Middle frontal gyrus (tissue), 1 donor: ENCODE results near the gene PTPRT.

ENCODE experiments used
- DNase-seq: peaks from one replicate; pipeline ENCODE4 v3.0.0-alpha.2; 2015; ENCODE audit warnings: low spot score; ENCODE audit errors: extremely low spot score

PTPRT gene

DNA sequence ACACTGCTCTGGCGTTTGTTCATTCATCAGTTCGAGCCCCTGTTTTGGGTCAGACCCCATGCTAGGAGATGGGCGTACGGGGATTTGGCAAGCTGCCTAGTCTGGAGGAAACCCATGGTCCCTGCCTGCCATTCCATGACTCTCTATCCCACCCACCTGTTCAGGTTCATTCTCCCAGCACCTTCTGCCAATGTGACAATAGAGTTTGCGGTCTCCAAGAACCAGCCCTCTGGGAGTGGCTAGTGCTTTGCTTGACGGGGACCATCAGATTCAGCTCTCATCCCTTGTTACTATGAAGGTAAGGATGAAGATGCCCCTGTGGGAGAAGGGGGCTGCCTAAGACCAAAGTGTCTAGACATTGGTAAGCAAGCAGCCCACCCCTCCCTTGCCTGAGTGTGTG, 345.0 kb downstream of the PTPRT start:
- DNase-seq = no peak

DNA sequence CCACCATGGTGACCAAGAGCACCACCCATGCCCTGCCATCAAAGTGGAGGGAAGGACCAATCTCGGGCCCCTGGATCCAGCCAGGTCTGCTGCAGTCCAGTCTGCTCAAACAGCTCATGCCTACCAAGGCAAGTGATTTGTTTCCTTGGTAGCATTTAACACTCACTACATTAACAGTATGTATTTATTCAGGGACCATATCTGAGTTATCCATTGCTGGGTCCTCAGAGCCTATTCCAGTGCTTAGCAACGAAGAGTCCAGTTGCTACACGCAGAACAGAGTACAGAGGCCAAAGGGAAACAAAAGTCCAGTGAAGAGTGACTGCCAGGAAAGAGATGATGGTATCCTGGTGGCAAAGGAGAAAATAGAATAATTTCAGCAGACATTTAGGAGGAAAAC, 352.2 kb downstream of the PTPRT start:
- no peak for DNase-seq

DNA sequence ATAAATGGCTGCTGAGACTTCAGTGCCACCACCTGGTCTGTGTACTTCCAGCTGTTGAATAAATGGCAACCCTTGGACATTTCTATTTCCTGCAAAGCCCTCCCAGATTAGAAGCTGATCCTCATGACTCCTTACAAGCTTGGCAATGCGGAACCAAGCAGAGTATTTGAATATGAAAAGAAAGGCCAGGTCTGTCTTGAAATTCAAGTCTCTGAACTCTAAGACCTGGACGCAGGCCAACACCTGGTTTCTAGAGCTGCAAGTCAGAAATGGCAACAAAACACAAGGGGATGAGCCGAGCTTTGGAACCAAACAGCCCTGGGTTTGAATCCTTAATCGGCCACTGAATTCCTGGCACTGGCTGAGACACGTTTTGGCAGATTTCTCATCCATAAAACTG, 353.4 kb downstream of the PTPRT start:
- no peak for DNase-seq

DNA sequence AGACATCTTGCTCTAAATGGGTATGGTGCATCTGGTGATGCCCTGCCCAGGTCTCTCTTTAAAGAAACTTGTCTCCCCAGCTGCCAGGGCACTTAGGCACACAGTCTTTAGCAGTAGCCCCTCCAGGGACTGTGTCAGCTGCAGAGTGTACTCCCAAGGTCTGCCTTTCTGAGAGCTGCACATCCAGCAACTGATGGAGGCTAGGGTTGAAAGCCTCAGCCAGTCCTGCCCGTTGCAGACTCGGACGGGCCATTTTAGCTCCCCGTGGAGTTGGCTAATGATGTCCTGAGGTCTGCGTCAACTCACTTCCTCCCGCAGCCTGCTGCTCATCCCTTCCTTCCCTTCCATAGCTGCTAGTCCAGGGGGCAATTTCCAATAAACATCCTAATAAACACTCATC, 381.8 kb downstream of the PTPRT start:
- DNase-seq = no peak

DNA sequence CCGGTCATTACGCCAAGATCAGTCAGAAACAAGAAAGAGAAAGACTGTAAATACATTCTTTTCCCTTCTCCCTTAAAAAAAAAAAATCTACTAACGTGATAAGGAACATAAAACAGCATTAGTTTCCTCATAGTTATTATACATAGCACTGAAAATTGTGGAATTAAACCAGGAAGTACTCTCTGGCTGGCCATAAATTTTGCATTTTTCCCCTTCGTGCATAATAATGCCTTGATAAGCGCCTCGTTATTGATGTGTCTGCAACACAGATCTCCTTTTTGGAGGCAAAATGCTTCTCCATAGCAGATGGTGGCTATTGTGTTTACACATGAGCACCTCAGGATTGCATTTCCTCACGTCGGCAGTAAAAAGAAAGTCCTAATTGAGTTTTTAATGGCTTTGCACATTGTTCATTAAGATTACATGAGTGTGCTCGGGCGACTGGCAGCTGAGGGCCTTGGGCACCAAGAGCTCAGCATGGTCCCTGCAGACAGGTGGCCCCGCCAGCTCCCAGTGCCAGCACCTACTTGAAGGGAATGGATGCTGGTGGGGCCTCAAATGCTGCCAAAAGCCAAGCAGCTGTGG, 394.5 kb downstream of the PTPRT start:
- DNase-seq = no peak

DNA sequence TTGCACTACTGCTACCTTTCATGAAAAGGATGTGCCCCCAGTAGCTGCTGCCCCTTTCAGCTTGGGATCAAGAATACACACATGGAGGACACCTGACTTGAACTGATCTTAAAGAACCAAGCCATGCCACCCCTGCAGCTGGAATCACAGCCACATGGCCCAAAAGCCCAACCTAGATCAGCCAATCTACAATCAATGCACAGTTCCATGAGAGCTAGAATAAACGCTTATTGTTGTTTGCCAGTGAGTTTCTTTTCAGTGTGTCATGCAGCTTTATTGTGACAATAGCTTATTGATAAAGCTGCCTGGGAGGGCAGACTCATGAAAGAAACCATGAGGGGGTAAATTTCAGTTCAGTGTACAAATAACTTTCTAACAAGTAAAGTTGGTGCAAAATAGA, 397.7 kb downstream of the PTPRT start:
- peak; percentile 22 for DNase-seq

DNA sequence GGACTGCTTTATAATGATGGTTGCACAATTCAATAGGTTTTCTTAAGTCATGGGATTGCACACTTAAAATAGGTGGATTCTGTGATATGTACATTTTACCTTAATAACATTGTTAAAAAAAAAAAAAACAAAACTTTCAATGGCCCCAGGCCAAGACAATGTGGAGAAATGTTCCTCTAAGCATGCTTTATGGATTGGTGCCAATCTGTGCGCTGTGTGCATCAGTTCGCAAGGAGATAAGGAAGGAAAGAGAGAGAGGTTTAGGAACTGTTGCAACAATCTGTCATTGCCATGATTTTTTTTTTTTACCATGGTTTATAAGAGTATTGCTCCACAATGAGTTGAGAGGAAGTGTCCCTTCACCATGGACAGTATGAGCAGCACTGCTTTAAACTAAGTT, 399.6 kb downstream of the PTPRT start:
- no peak for DNase-seq

DNA sequence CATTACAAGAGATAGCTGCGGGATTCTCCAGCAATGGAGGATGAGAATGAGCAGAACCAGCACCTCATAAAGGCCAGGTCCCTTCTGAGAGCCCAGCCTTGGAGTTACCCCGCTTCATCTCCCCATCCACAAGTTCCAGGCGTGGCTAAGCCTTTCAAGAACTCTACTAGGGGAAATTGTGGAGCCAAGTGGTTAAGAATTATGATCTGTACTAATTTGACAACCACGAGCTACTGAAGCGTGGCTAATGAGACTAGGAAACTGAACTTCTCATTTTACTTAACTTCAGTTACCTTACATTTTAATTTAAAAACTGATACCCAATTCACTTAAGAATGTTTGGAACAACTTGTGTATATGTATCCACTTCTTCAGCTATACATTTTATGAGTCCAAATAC, 401.0 kb downstream of the PTPRT start:
- no peak for DNase-seq

DNA sequence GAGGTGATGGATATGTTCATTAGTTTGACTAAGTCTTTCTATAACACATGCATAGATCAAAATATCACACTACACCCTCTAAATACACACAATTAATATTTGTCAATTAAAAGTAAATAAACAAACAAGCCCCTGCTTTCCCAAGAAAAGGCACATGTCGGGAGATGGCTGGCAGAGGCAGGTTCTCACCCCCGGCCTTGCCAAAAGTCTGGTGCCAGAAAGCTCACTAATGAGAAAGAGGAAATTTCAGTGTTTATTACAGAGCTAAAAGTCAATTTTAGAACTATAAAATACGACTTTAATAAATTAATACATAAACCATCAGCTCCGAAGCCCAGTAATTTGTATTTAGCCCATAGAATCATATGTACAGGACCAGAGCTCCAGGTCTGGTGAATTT, 404.7 kb downstream of the PTPRT start:
- no peak for DNase-seq

DNA sequence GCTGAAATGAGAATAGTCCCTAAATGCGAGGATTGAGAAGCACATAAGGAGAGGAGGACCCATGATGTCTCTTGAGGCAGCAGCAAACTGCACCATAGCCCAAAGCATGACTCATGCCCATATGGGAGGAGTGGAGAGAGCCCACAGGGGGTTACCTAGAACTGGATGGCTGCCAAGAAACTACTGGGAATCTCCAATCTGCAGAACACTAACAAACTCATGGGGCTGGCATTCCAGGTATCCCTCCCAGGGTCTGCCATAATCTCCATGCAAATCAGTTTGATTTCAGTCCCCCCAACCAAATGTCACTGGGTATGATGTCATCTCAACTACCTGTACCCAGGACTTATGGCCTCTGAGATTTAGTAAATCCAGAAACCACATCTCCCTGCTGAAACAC, 410.5 kb downstream of the PTPRT start:
- DNase-seq = no peak

DNA sequence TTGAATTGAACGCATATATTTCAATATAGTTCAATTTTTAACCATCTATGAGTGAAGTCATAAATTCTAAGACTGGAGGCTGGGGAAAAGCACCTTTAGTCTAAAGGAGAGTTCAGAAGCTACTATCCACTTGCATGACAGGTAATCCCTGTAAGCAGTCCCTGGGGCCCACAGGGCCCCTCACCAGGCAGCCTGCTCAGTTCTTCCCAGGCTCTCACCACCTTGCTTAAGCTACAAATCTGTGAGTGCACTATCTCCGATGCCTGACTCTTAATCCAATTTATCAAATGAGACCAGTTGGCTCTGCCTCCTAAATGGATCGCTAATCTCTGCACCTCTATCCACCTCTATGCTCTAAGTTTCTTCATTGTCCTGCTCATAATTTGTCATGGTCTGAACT, 413.8 kb downstream of the PTPRT start:
- no peak for DNase-seq

DNA sequence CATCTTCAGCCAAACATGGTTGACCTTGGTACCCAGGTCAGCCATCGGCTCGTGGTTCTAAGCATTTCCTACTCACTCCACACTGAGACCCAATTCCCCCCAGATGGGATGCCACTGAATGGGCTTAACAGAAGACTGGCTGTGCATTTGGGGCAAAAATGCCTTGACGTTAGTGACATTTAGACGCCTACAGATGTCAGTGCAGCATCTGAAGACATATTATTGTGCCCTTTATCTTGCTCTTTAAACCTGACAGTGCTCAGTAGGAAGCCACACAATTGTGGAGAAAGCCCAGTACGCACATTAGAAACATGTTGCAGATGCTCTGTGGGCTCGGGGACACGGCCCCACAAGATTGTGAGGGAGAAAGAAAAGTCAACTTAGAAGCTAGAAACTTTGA, 414.7 kb downstream of the PTPRT start:
- DNase-seq = no peak

DNA sequence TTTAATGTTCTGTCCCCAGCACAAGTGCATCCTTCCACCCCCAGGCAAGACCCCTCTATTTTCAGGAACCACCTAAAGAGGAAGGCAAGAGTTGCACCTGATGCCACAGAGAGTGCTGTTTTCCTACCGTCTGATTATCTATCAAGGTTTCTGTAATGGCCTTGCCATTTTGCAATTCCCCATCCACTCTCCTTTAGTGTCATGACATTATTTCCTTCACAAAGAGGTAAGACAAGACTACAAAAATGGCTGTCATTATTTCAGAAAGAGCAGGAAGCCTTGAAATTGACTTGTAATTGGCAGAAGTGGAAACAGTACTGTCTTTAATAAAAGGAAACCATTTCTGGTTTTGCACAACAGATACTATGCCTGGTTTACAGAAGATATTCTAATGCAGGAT, 426.7 kb downstream of the PTPRT start:
- DNase-seq = no peak

DNA sequence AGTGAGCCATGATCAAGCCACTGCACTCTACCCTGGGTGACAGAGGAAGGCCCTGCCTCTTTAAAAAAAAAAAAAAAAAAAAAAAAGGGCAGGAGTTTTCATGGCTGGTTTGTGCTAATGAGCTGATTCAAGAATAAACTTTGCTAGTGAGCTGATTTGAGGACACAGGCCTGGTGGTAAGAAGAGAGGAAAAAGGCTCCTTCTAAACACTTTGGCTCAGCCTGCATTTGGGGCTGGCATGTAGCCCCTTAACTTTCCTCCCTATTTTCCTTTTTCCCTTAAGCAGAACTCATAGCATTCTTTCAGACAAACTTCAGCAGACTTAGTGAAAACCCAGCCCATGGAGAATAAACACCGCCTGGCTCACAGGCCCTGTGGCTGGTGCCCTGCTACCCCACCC, 432.7 kb downstream of the PTPRT start:
- no peak for DNase-seq

DNA sequence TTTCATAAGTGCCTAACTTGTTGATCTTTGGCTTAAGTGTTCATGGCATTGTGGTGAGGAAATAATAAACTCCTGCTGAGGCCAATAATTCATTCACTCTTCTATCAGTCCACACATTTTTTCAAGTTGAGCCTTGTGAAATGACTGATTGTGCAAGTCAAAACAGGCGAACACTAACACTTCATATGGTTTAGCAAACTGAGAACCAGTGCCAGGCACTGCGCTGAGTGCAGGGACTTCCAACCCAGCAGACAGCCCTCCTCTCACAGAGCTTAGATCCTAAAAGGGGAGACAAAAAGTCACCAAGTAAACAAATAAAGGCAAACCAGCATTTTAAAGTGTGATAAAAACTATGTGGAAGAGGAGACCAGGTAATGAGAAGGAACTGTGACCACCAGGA, 435.0 kb downstream of the PTPRT start:
- DNase-seq = no peak

DNA sequence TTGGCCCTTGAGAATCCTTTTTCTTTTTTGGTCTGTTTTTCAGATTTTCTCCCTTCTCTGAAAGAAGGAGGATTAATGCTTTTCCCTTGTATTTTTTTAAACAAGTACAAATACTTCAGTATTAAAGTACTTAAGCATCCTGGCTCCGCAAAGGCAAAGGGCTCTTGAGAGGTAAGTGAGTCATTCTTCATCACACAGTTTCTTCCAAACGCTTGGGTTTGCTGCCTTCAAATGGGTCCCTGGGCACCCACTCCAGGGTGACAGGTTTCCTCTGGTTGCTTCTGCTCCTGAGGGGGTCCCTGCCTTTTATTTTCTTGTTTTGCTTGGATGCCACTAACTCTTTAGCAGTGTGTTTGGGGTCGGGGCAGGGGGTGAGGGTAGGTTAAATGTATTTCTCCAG, 437.1 kb downstream of the PTPRT start:
- DNase-seq = no peak

DNA sequence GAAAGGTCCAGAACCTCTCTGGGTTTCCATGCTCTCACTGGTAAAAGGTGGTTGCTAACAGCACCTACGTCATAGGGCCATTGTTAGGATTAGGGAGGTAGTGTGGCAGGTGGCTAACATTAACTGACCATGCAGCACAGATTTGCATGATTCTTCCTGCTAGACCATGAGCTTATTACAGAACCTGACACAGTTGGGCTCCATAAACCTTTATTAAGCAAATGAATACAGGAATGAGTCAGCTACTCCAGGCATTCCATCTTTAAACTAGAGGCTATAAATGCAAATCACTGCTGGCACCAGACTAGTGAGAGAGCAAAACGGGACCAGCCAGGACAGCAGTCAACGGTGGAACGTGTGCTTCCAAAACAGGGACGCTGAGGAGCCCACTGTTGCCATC, 440.1 kb downstream of the PTPRT start:
- no peak for DNase-seq

DNA sequence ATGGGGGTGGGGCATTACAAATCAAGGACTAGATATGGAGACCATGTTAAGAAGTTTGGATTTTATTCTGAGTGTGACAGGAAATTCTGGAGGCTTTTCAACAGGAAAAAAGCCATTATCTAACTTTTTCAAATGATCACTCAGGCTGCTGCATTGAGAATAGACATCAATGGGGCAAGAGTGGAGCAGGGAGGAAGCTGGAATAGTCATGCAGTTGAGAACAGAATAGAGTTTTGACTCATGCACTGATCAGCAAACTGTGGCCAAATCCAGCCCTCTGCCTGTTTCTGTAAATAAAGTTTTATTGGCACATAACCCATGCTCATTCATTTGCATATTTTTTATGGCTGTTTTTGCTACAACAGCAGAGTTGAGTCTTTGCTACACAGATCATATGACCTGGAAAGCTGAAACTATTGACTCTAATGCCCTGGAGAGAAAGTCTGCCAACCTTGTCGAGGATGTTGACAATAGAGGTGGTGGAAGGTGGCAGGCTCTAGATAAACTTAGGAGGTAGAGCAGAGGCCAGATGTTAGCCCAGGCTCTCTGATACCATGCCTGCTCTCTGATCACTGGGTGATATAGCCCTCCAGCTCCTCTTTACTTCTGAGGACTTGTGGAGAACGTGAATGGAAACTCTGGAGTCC, 441.8 kb downstream of the PTPRT start:
- no peak for DNase-seq

DNA sequence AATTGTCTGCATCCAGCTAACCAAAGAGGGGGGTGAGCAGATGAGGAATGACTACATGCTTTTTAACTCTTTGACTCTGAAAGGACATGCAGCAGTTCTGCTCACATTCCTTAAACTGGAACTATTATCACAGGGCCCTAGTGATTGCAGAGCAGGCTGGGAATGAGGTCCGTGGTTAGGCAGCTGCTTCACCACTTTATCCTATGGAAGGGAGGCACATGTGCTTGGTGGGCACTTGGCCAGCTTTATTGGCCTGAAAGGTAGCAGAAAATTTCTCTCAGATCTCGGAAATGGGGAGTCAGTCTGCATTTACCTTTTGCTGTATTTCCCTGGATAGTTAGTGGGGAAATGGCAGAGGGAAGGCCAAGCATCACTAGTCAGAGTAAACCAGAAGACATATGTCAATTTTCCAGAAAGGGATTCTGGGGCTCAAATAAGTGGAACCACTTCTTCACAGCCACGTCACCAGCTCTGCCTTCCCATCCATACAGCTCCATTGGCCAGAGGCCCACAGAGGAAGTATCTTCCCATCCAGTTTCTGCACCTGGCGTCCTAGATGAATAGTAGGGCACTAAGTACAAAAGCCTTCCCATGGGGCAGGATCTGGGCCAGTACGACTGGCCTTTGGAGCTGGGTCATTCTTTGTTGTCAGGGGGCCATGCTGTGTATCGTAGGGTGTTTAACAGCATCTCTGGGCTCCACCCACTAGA, 444.8 kb downstream of the PTPRT start:
- no peak for DNase-seq

DNA sequence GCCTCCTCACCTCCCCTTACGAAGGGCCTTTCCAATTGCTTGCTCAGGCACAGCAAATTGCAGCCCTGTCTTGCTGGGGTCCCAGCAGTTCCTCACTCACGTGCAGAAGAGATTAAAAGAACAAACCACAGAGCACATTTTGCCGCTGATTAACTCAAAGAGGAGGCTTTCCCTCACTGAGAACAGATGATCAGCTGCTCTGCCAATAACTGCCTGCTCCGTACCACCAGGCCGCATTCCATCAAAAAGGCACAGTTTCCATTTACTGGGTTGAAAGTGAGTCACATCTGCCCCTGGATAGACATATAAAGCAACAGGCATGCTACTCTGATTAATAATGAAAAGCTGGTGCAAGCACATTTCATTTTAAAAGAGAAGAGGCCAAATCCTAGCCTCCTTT, 446.8 kb downstream of the PTPRT start:
- DNase-seq = no peak

DNA sequence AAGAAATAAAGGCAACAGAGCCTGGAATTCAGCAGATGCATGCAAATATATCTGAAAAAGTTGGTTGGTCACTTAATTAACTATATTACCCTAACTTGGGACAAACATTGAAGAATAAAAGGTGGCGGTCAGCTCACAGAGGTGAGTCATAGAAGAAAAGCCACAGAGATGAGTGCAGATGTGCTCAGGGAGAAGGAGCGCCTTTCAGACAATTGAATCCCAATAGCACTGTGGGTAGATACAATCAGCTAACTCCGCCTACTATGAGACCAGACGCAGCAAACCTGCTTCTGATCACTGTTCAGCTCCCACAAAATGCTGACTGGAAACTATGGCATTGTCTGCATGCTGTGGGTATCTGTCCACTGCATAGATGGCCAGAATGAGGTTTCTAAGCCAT, 447.8 kb downstream of the PTPRT start:
- no peak for DNase-seq

DNA sequence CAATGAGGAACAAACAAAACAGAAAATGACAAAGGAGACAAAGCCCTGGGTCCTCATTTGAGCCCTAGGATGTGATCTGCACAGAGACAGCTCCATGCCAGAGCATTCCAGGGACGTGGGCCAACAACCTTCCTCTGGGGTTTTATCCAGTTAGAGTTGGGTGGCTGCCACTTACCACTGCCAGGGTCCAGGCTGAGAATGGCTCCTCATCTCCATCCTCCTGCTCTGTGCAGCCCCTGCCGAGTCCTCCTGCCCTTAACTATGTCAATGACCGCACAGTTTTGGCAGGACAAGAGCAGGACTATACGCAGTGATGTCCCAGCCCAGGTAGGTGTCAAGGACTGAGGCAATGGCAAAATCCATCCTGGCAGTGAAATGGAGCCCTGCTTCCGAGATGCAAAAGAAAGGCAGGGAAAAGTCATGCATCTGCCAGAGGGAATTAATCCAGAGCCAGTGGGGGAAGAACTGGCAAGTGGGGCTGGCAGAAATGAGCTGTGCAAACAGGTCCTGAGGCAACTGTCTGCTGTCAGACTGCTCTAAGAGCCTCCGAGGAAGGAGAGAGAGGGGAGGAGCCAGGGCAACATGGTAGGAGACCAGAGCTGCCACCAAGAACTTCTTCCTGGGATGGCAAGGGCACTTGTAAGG, 449.4 kb downstream of the PTPRT start:
- no peak for DNase-seq

DNA sequence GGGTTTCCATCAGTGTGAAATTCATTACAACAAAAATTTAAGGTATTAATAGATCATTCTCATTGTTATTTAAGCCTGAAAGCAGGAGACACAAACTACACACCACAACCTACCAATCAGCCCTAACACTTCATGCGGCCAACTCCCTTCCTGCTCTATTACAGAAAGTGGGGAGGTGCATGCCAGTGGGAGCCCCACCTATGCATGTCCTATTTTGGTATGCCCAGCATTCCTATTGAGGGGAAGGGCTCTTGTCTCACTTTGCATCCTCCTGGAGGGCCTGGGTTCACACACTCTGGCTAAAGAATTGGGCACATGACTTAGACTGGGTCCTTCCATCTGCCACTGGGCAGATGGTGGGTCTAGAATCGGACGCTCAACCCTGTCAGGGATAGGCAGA, 450.0 kb downstream of the PTPRT start:
- DNase-seq = no peak
